Activated CD4-positive, alpha-beta memory T cell treated with anti-CD3 and anti-CD28 coated beads for 36 hours (primary cell): ENCODE measurements around the gene NME7. TPM values are rescaled to one million over a fixed set of nuclear protein-coding genes. Genes with fewer than 3 reads are reported as not detected.
A peak's percentile ranks its signal among the peaks of the same experiment; 100 is the strongest.

Experiments
- CTCF ChIA-PET: fragments of 350-600 bp; sonication (Branson Sonifier 250); formaldehyde crosslinking; loops from one replicate; lab custom pipeline; 2021; ENCODE audit warnings: antibody characterized with exemption, inconsistent platforms; lab: Charles Lee
- POLR2A ChIA-PET: fragments of 350-600 bp; sonication (Branson Sonifier 250); formaldehyde crosslinking; loops from one replicate; lab custom pipeline; 2021; ENCODE audit warnings: antibody characterized with exemption; lab: Charles Lee
- DNase-seq: peaks from one replicate; pipeline ENCODE4 v3.0.0-alpha.2; 2020
- H3K27ac Mint-ChIP-seq: one replicate; pipeline ENCODE4 v1.8.0; 2021; ENCODE audit warnings: mixed read lengths
- H3K27me3 Mint-ChIP-seq: one replicate; pipeline ENCODE4 v1.8.0; 2021; ENCODE audit warnings: mixed read lengths
- H3K36me3 Mint-ChIP-seq: one replicate; pipeline ENCODE4 v1.8.0; 2021; ENCODE audit warnings: mixed read lengths
- H3K4me1 Mint-ChIP-seq: one replicate; pipeline ENCODE4 v1.8.0; 2021; ENCODE audit warnings: low read depth, mixed read lengths
- H3K4me3 Mint-ChIP-seq: one replicate; pipeline ENCODE4 v1.8.0; 2021; ENCODE audit warnings: mild to moderate bottlenecking, mixed read lengths
- H3K9me3 Mint-ChIP-seq: one replicate; pipeline ENCODE4 v1.8.0; 2021; ENCODE audit warnings: mixed read lengths
- intact Hi-C: fragments of 100-400 bp; cut with micrococcal nuclease; formaldehyde crosslinking; loops from one replicate; pipeline ENCODE4 v1.15.1; 2023
- total RNA-seq, 2 experiments: library from RNA; stranded (reverse); gene quantifications; one replicate each; pipeline ENCODE4 v1.2.3, GENCODE V29; 2021

Gene NME7
- total RNA-seq, 2 experiments from 2014 or later = 12.9 to 15.9 TPM

DNA sequence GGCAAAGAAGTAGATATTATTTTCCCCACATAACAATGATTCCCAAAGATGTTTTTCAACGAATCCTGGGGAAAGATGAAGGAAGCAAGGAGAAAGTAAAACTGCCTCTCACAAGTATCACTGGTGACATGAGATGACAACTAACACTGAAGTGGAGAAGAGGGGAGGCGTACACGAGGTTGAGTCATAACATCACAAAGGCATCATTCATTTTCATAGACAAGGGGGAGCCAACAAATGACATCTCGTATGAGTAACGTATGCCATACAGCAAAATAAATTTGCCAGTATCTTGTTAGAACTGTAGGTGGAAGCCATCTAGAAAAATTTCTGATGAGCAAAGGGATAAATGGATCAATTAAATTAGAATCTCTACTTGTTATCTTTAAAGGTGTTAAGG, 204.5 kb downstream of the NME7 start:
- peak; percentile 26 for DNase-seq
- no peak overlapping the region for H3K4me3 Mint-ChIP-seq
- no peaks in the 10 kb centered on the region for H3K27me3 Mint-ChIP-seq
- intact Hi-C loops = loop anchor here (1.0 to 5.0 kb wide), 2 partner anchors 24 to 56 kb away; partner anchors contain the start of gene ATP1B1
- ChIA-PET CTCF (no interaction called here), POLR2A (no interaction called here)
- H3K36me3 Mint-ChIP-seq = peaks cover 3% of the 10 kb centered on the region
- H3K4me1 Mint-ChIP-seq = peaks cover 8% of the 10 kb centered on the region
- H3K9me3 Mint-ChIP-seq = no peaks in the 10 kb centered on the region
- no peak overlapping the region for H3K27ac Mint-ChIP-seq

DNA sequence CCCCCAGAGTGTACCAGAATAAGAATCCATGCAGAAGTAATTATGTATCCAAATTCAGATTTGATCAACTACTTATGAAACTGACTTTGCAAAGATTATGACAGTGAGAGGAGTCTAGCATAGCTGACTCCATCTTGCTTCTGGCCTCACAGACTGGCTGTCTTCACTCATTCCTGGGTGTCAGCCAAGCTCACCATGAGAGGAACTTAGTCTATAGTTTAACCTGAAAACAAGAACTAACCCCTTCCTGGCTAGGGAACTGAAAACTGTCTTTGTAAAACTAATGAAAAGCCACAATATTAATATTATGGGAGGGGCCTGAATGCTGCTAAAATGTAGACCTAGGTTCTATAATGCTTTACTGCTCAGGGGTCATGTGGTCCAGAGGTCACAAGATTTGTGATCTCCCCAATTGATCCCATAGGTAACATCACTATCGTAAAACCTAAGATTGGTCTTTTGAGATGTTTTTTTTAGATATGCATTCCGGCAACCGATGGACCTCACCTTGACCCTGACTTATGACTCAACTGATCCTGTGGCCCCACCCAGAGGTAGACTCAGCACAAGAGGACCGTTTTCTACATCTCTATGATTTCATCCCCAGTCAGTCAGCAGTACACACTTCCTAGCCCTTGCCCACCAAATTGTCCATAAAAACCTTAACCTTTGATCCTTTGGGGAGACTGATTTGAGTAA, 206.0 kb downstream of the NME7 start:
- CTCF ChIA-PET = interaction anchor here (0.6 kb wide), 1 partner anchor 33 kb away, joined by 3 read pairs; no protein-coding TSS in a partner anchor
- no peaks in the 10 kb centered on the region for H3K27me3 Mint-ChIP-seq
- intact Hi-C loops = loop anchor here (5.0 kb wide), 1 partner anchor 54 kb away; the partner anchor contains the start of gene ATP1B1
- H3K27ac Mint-ChIP-seq = no peak overlapping the region
- H3K4me3 Mint-ChIP-seq = no peak overlapping the region
- no peaks in the 10 kb centered on the region for H3K36me3 Mint-ChIP-seq
- peaks cover 8% of the 10 kb centered on the region for H3K4me1 Mint-ChIP-seq
- DNase-seq = no peak
- H3K9me3 Mint-ChIP-seq = no peaks in the 10 kb centered on the region
- POLR2A ChIA-PET = no interaction called here

DNA sequence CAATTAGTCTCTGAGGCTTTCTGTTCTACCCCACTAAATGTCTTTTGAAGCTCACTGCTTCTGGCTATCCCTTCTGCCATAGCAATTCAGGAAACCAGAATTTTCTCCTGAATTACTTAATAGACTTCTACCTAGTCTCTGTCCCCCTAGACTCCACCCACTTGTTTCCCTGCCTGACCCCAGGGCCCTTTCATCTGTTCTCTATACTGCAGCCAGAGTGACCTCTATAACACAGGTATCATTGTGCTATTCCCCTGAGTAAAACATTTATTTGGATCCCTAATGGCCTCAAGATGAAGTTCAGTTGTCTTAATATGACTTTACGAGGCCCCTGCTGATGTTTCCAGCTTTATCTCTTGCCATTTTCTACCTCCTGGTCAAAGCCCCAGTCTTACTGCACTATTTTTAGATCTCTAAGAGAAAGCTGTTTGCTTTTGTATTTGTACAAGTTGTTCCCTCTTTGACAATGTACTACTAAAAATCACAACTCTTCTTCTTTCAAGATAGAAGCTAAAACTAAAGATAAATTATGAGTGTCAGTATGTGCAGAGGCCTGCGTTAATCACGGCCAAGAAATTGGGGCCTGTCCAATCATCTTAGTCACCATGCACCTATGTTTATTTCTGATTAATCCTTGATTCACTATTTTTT, 206.6 kb downstream of the NME7 start:
- no peak for DNase-seq
- Mint-ChIP-seq H3K9me3 (no peaks in the 10 kb centered on the region), H3K4me1 (peaks cover 8% of the 10 kb centered on the region), H3K27me3 (no peaks in the 10 kb centered on the region), H3K36me3 (no peaks in the 10 kb centered on the region), H3K4me3 (no peak overlapping the region), H3K27ac (no peak overlapping the region)
- intact Hi-C loops = loop anchor here (5.0 kb wide), 1 partner anchor 54 kb away; the partner anchor contains the start of gene ATP1B1
- POLR2A ChIA-PET = no interaction called here
- CTCF ChIA-PET = no interaction called here

GRCh38 chr1:169156580-169156979, 211.0 kb downstream of the NME7 start:
- intact Hi-C loops = no loop called here
- no peak overlapping the region for H3K27ac Mint-ChIP-seq
- DNase-seq = no peak
- no peak overlapping the region for H3K4me3 Mint-ChIP-seq
- H3K9me3 Mint-ChIP-seq = no peaks in the 10 kb centered on the region
- H3K27me3 Mint-ChIP-seq = no peaks in the 10 kb centered on the region
- H3K4me1 Mint-ChIP-seq = no peaks in the 10 kb centered on the region
- POLR2A ChIA-PET = no interaction called here
- CTCF ChIA-PET = no interaction called here
- no peaks in the 10 kb centered on the region for H3K36me3 Mint-ChIP-seq

DNA sequence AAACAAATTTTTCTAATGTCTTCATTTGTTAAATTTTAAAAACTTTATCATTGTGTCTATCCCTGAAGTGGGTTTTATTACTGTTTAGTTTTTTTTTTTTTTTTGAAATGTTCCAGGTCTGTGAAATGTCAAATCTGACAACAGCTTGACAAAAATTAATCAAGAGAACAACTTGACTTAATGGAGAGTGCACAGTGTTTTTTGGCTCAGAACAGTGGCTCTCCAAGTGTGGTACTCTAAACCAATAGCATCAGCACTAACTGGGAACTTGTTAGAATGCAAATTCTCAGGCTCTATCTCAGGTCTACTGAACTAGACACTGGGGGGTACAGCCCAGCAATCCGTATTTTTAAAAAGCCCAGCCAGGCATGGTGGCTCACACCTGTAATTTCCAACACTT, 211.9 kb downstream of the NME7 start:
- DNase-seq = no peak
- no peaks in the 10 kb centered on the region for H3K27me3 Mint-ChIP-seq
- no peaks in the 10 kb centered on the region for H3K36me3 Mint-ChIP-seq
- CTCF ChIA-PET = no interaction called here
- H3K4me3 Mint-ChIP-seq = no peak overlapping the region
- intact Hi-C loops = no loop called here
- POLR2A ChIA-PET = no interaction called here
- no peaks in the 10 kb centered on the region for H3K4me1 Mint-ChIP-seq
- H3K9me3 Mint-ChIP-seq = no peaks in the 10 kb centered on the region
- no peak overlapping the region for H3K27ac Mint-ChIP-seq

- intact Hi-C loops = no loop called here
- no peaks in the 10 kb centered on the region for H3K4me1 Mint-ChIP-seq
Observed at GRCh38 chr1:169151338-169151837, 216.2 kb downstream of the NME7 start.

GRCh38 chr1:169150641-169151337, 216.8 kb downstream of the NME7 start:
- POLR2A ChIA-PET = no interaction called here

More at GRCh38 chr1:169151338-169151837, 216.2 kb downstream of the NME7 start:
- ChIA-PET CTCF (no interaction called here), POLR2A (no interaction called here)
- no peak overlapping the region for H3K4me3 Mint-ChIP-seq
- H3K36me3 Mint-ChIP-seq = no peaks in the 10 kb centered on the region
- H3K27me3 Mint-ChIP-seq = no peaks in the 10 kb centered on the region
- H3K27ac Mint-ChIP-seq = no peak overlapping the region
- no peaks in the 10 kb centered on the region for H3K9me3 Mint-ChIP-seq
- no peak for DNase-seq

DNA sequence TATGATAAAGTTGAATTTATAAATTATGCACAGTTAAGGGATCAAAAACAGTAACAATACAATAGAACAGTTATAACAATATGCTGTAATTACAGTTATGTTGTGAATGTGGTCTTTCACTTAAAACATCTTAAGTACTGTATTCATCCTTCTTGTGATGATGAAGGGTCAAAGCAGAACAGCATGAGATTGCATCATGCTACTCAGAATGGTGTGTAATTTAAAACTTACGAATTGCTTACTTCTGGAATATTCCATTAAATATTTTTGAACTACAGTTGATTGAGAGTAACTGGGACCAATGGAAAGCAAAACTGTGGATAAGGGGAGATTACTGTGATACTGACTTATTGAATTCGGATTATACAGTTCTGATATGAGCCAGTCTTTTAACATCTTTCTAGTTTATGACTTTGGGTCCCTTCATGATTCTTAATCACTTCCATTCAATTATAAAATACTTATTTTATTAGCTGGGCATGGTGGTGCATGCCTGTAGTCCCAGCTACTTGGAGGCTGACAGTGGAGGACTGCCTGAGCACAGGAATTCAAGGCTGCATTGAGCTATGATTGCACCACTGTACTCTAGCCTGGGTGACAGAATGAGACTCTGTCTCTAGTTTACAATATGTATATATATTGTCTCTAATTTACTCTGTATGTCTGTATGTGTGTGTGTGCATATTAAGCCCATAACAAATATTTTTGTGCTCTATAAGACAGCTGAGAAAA, 217.9 kb downstream of the NME7 start:
- Mint-ChIP-seq H3K4me1 (no peaks in the 10 kb centered on the region), H3K9me3 (no peaks in the 10 kb centered on the region), H3K27me3 (no peaks in the 10 kb centered on the region), H3K36me3 (no peaks in the 10 kb centered on the region), H3K4me3 (no peak overlapping the region), H3K27ac (no peak overlapping the region)
- intact Hi-C loops = no loop called here
- ChIA-PET POLR2A (no interaction called here), CTCF (interaction anchor here (0.6 kb wide), 1 partner anchor 13 kb away, joined by 3 read pairs; no protein-coding TSS in a partner anchor)
- no peak for DNase-seq

More at GRCh38 chr1:169150641-169151337, 216.8 kb downstream of the NME7 start:
- H3K9me3 Mint-ChIP-seq = no peaks in the 10 kb centered on the region
- H3K27me3 Mint-ChIP-seq = no peaks in the 10 kb centered on the region
- intact Hi-C loops = no loop called here
- H3K4me3 Mint-ChIP-seq = no peak overlapping the region
- H3K4me1 Mint-ChIP-seq = no peaks in the 10 kb centered on the region
- no peak for DNase-seq
- no peak overlapping the region for H3K27ac Mint-ChIP-seq
- CTCF ChIA-PET = no interaction called here
- H3K36me3 Mint-ChIP-seq = no peaks in the 10 kb centered on the region

DNA sequence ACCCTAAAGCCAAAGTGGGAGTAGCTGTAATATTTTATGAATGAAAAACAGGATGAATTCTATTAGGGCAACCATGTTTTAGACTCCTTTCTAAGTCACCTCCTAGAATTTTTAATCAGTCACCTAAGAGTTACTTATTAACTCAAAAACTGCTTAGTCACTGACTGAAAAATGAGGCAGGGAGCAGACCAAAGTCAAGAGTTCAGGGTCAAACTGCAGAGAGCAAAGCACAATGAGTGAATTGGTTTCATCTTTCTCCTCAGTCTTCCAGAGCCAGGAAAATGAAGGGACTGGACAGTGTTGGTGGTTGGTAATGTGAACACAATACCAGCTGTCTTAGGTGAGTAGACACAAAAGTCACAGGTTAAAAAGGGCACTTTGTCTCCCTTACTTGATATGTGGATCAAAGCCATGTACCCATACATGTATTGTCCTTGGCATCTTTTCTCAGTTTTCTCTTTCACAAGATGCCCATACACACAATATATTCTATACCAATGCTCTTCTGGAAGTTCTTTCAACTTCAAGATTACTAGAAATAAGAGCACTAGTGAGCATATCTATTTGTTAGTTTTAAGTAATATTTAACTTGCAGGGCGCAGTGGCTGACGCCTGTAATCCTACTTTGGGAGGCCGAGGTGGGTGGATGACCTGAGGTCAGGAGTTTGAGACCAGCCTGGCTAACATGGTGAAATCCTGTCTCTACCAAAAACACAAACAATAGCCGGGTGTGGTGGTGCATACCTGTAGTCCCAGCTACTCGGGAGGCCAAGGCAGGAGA, 218.9 kb downstream of the NME7 start:
- ChIA-PET CTCF (no interaction called here), POLR2A (no interaction called here)
- no peak overlapping the region for H3K4me3 Mint-ChIP-seq
- no peaks in the 10 kb centered on the region for H3K36me3 Mint-ChIP-seq
- H3K4me1 Mint-ChIP-seq = no peaks in the 10 kb centered on the region
- no peak for DNase-seq
- H3K9me3 Mint-ChIP-seq = no peaks in the 10 kb centered on the region
- intact Hi-C loops = no loop called here
- H3K27ac Mint-ChIP-seq = no peak overlapping the region
- no peaks in the 10 kb centered on the region for H3K27me3 Mint-ChIP-seq

- Mint-ChIP-seq H3K27me3 (no peaks in the 10 kb centered on the region), H3K4me3 (no peak overlapping the region), H3K4me1 (no peaks in the 10 kb centered on the region), H3K36me3 (no peaks in the 10 kb centered on the region), H3K9me3 (no peaks in the 10 kb centered on the region), H3K27ac (no peak overlapping the region)
- ChIA-PET CTCF (no interaction called here), POLR2A (no interaction called here)
- no peak for DNase-seq
- intact Hi-C loops = no loop called here
Observed at GRCh38 chr1:169146576-169147214, 220.9 kb downstream of the NME7 start.
